Lower leg skin (tissue), 3 donors: ENCODE measurements around the gene FAM53A.

Source experiments
- POLR2A ChIP-seq, 2 donors: fragments of 450-650 bp; IDR thresholded peaks; one replicate each; pipeline ENCODE4 v1.6.1; 2016 to 2017; ENCODE audit warnings: antibody characterized with exemption in 2 of 2, mild to moderate bottlenecking in 1 of 2, moderate library complexity in 1 of 2
- TF ChIP-seq, protein P1 (sequence below), 3 donors: fragments of 450-650 bp; IDR thresholded peaks; one replicate each; pipeline ENCODE4 v1.5.1; 2016; ENCODE audit warnings: antibody characterized with exemption in 3 of 3, mild to moderate bottlenecking in 3 of 3, moderate library complexity in 2 of 3

DNA sequence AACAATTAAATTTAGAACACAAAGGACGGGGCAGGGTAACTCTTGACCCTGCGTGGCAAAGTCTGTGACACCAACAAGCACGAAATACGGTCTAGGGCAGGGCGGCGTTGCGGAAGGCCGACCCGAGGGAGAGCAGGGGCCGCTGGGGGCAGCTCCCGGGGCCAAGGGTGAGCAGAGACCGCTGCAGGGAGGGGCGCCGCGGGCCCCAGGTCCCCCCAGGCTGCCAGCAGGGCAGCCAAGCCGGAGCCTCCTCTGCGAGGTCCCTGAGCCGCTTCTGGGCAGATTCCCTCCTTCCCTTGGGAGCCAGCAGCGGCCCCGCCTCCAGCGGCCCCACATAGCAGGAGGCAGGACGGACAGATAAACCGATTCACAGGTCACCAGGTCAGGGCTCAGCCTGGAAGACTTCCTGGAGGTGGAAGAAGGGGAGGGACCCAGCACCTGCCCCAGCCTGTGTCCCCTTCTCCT, 90.2 kb downstream of the FAM53A start:
- TF ChIP-seq, protein P1, sequence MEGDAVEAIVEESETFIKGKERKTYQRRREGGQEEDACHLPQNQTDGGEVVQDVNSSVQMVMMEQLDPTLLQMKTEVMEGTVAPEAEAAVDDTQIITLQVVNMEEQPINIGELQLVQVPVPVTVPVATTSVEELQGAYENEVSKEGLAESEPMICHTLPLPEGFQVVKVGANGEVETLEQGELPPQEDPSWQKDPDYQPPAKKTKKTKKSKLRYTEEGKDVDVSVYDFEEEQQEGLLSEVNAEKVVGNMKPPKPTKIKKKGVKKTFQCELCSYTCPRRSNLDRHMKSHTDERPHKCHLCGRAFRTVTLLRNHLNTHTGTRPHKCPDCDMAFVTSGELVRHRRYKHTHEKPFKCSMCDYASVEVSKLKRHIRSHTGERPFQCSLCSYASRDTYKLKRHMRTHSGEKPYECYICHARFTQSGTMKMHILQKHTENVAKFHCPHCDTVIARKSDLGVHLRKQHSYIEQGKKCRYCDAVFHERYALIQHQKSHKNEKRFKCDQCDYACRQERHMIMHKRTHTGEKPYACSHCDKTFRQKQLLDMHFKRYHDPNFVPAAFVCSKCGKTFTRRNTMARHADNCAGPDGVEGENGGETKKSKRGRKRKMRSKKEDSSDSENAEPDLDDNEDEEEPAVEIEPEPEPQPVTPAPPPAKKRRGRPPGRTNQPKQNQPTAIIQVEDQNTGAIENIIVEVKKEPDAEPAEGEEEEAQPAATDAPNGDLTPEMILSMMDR (IDR thresholded peaks at IDR 0.05): no peak
- no peak for TF ChIP-seq POLR2A (IDR thresholded peaks at IDR 0.05)
